ENCODE data around the gene CAGE1.

Gene CAGE1

GRCh38 chr6:7389451-7390225 is at the start of gene CAGE1, which contains the start of gene RIOK1:
CAGE1 (minus strand) TSS chr6:7389742; CDS start chr6:7387173, 2,569 bp downstream.
RIOK1 (plus strand) TSS chr6:7389808; CDS start chr6:7390003, 195 bp downstream.
- DNase-seq (ENCODE audit: low read depth), result peak; percentile 99
- peak within 1 kb of the TSS; percentile 82 for H3K4me3 ChIP-seq (ENCODE audit: low read depth, low read length)
- peak; percentile 97 for TF ChIP-seq MAX (IDR thresholded peaks at IDR 0.05; ENCODE audit: low read depth, low read length)
- TF ChIP-seq CTCF (IDR thresholded peaks at IDR 0.05; ENCODE audit: low read depth, low read length), result no peak
- peak; percentile 85 for TF ChIP-seq POLR2A (IDR thresholded peaks at IDR 0.05; ENCODE audit: extremely low read depth, insufficient read length)
- TF ChIP-seq MYC (IDR thresholded peaks at IDR 0.05; ENCODE audit: low read depth, low read length), result peak; percentile 98

DNA sequence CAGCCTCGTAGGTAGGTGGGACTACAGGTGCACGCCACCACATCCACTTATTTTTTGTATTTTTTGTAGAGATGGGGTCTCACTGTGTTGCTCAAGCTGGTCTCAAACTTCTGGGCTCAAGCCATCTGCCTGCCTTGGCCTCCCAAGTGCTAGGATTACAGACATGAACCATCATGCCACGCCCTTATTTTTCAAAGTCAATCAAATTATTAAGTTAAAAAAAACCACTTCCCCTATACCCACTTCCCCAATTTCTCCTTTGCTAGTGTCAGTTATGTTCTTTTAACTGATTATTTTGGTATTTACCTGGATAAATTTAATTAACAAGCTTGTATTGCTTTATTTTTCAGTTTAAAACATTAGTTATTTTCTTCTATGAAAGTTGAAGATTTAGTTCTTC is 49.7 kb upstream of the CAGE1 start:
- TF ChIP-seq MAX (IDR thresholded peaks at IDR 0.05; ENCODE audit: low read depth, low read length), result no peak
- no peak for TF ChIP-seq POLR2A (IDR thresholded peaks at IDR 0.05; ENCODE audit: extremely low read depth, insufficient read length)
- TF ChIP-seq CTCF (IDR thresholded peaks at IDR 0.05; ENCODE audit: low read depth, low read length), result no peak
- no peak for TF ChIP-seq MYC (IDR thresholded peaks at IDR 0.05; ENCODE audit: low read depth, low read length)
- H3K4me3 ChIP-seq (ENCODE audit: low read depth, low read length), result no peak overlapping the region
- DNase-seq (ENCODE audit: low read depth), result peak; percentile 78

- no peak overlapping the region for H3K4me3 ChIP-seq (ENCODE audit: low read depth, low read length)
- no peak for DNase-seq (ENCODE audit: low read depth)
- TF ChIP-seq MAX (IDR thresholded peaks at IDR 0.05; ENCODE audit: low read depth, low read length), result no peak
- no peak for TF ChIP-seq CTCF (IDR thresholded peaks at IDR 0.05; ENCODE audit: low read depth, low read length)
- no peak for TF ChIP-seq MYC (IDR thresholded peaks at IDR 0.05; ENCODE audit: low read depth, low read length)
- TF ChIP-seq POLR2A (IDR thresholded peaks at IDR 0.05; ENCODE audit: extremely low read depth, insufficient read length), result no peak
Observed at GRCh38 chr6:7438011-7438410, 48.5 kb upstream of the CAGE1 start.

DNA sequence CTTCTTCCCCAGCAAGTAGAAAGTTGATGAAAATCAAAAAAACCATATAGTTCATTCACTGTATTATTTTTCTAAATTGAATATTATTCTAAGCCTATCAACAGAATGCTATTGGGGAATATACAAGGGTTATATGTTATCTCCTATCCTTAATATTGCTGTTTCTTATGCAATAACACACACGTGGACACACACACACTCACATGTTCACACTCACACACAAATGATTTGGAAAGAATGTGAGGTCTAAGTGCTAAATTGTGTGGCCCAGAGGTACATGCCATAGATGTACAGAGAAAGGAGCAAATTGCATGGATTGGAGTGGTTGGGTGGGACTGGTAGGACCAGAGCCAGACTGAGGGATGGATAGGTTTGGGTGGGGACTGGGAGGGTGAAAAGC is 45.1 kb upstream of the CAGE1 start:
- H3K4me3 ChIP-seq (ENCODE audit: low read depth, low read length), result no peak overlapping the region
- TF ChIP-seq MAX (IDR thresholded peaks at IDR 0.05; ENCODE audit: low read depth, low read length) (no peak), POLR2A (IDR thresholded peaks at IDR 0.05; ENCODE audit: extremely low read depth, insufficient read length) (no peak), CTCF (IDR thresholded peaks at IDR 0.05; ENCODE audit: low read depth, low read length) (no peak), MYC (IDR thresholded peaks at IDR 0.05; ENCODE audit: low read depth, low read length) (no peak)
- DNase-seq (ENCODE audit: low read depth), result no peak

DNA sequence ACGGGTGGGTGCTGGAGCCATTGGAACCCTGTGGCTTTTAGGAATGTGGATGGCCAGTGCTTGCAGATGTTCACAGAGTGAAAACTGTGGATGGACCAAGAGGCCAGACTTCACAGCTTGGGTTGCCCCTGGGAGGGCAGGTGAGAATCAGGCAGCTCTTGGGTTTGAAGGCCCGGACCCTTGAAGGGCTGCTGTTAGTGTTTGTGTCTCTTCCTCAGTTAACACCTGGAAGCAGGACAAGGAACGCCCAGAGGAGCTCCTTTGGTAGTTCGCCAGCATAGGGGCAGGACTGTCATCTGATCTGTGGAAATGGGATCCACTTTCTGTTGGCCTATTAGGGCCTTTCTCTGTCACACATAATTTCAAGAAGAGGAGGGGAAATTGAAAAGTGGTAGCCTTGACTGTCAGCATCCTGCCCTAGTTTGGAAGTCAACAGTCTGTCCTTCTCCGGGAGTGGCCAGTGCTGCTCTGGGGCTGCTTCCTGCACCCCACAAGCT is 43.6 kb upstream of the CAGE1 start:
- TF ChIP-seq MYC (IDR thresholded peaks at IDR 0.05; ENCODE audit: low read depth, low read length), result no peak
- TF ChIP-seq POLR2A (IDR thresholded peaks at IDR 0.05; ENCODE audit: extremely low read depth, insufficient read length), result no peak
- TF ChIP-seq MAX (IDR thresholded peaks at IDR 0.05; ENCODE audit: low read depth, low read length), result no peak
- no peak for TF ChIP-seq CTCF (IDR thresholded peaks at IDR 0.05; ENCODE audit: low read depth, low read length)
- no peak overlapping the region for H3K4me3 ChIP-seq (ENCODE audit: low read depth, low read length)
- no peak for DNase-seq (ENCODE audit: low read depth)
